GM23248 (cell line): Measurements from ENCODE around the gene PHLDB2.

ENCODE experiments used
- EZH2 ChIP-seq: fragments of 200-600 bp; sonication (generic); IDR thresholded peaks from 2 replicates; pipeline ENCODE4 v1.6.1; 2018; ENCODE audit warnings: antibody characterized with exemption, mild to moderate bottlenecking; ENCODE audit not compliant: insufficient read depth, poor library complexity, severe bottlenecking
- EZH2phosphoT487 ChIP-seq: fragments of 200-600 bp; sonication (generic); IDR thresholded peaks from 2 replicates; pipeline ENCODE4 v1.6.1; 2018; ENCODE audit warnings: antibody characterized with exemption, moderate library complexity, mild to moderate bottlenecking, low read depth; ENCODE audit not compliant: insufficient read depth

DNA sequence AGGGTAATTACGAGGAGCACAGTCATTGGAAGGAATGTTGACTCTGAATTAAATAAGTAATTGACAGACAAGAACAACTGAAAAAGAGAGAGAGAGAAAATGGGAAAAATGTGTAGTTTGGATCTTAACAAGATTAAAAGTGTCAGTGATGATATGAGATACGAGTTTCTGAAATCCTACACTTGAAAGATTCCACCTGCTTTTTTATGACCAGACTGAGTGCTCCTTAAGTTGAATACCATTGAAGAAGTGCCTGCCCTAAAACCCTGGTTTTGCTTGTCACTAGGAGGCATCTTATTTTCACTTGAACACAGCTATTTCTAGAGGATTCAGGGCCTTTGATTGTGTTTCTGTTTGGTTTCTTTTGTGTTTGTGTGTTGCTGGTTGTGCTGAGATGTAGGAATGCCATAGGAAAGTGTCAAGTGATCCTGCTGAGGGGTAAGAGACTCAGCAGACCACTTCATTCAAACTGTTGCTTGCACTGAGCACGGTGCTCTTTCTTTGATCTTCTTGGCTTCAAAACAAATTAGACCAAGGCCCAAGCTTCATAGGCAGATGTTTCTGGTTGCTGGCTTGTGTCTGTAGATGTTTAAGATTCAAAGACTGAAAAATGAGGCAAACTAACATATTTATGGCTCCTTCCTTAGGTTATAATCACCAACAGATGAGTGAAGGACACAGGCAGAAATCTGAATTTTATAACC, 102.5 kb downstream of the PHLDB2 start:
- TF ChIP-seq EZH2 (no peak), EZH2phosphoT487 (no peak)
